ENCODE measurements around the gene ERC2. TPM values are rescaled to one million over a fixed set of nuclear protein-coding genes. Genes with fewer than 3 reads are reported as not detected.

Gene ERC2
- total RNA-seq, 1 experiment from 2014 or later: 0.90 TPM

DNA sequence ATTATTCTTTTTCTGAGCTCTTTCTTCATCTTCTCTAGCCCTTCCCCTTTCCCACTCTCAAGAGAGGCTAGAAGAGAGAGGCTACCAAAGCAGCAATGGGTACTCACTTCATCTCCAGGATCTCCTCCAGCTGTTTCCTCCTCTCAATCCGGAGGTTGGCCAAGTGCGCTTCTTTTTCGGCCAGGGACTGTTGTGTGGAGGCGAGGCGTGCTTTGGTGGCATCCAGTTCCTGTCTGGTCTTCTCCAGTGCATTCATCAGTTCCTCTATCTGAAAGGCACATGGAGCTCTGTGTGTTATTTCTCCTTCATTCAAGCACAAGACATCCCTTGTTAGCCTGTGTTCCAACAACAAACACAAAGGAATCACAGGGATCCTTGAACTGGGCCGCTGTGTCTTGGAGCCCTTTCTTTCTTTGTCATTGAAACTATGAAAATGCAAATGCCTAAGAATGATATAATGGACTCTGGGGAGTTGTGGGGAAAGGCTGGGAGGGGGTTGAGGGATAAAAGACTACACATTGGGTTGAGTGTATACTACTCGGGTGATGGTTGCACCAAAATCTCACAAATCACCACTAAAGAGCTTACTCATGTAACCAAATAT lies 579.9 kb downstream of the ERC2 start:
- TSS peak; percentile 49 for BruUV-seq (replicated peaks)
- POLR2A ChIA-PET (ENCODE audit: low non-redundant PET): no interaction called here
- no peaks in the 10 kb centered on the region for H3K9me3 ChIP-seq (ENCODE audit: low read depth, low read length, poor library complexity, severe bottlenecking)
- H3K27ac ChIP-seq (ENCODE audit: low read depth, low read length, poor library complexity, severe bottlenecking): peak overlapping the region; percentile 30
- intact Hi-C loops (cut with micrococcal nuclease; ENCODE audit: unreplicated experiment): loop anchor here (5.0 kb wide), 1 partner anchor 406 kb away; no protein-coding TSS in a partner anchor
- no peak overlapping the region for H3K4me3 ChIP-seq (ENCODE audit: low read depth, low read length, poor library complexity, severe bottlenecking)
- TF ChIP-seq, protein P1, sequence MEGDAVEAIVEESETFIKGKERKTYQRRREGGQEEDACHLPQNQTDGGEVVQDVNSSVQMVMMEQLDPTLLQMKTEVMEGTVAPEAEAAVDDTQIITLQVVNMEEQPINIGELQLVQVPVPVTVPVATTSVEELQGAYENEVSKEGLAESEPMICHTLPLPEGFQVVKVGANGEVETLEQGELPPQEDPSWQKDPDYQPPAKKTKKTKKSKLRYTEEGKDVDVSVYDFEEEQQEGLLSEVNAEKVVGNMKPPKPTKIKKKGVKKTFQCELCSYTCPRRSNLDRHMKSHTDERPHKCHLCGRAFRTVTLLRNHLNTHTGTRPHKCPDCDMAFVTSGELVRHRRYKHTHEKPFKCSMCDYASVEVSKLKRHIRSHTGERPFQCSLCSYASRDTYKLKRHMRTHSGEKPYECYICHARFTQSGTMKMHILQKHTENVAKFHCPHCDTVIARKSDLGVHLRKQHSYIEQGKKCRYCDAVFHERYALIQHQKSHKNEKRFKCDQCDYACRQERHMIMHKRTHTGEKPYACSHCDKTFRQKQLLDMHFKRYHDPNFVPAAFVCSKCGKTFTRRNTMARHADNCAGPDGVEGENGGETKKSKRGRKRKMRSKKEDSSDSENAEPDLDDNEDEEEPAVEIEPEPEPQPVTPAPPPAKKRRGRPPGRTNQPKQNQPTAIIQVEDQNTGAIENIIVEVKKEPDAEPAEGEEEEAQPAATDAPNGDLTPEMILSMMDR (conservative IDR thresholded peaks at IDR 0.05; ENCODE audit: low read depth, low read length): no peak
- TF ChIP-seq EZH2 (IDR thresholded peaks at IDR 0.05; ENCODE audit: borderline replicate concordance, low read depth, low read length, poor library complexity, severe bottlenecking): no peak
- peaks cover 31% of the 10 kb centered on the region for H3K4me1 ChIP-seq (ENCODE audit: insufficient read depth, low read length, poor library complexity, severe bottlenecking)
- H3K36me3 ChIP-seq (ENCODE audit: insufficient read depth, low read length, poor library complexity, severe bottlenecking): no peaks in the 10 kb centered on the region
- H3K27me3 ChIP-seq (replicated peaks; ENCODE audit: insufficient read depth, low read depth, low read length, poor library complexity): no peaks in the 10 kb centered on the region
- DNase-seq (ENCODE audit: low spot score): peak; percentile 44
- CTCF ChIA-PET: no interaction called here

DNA sequence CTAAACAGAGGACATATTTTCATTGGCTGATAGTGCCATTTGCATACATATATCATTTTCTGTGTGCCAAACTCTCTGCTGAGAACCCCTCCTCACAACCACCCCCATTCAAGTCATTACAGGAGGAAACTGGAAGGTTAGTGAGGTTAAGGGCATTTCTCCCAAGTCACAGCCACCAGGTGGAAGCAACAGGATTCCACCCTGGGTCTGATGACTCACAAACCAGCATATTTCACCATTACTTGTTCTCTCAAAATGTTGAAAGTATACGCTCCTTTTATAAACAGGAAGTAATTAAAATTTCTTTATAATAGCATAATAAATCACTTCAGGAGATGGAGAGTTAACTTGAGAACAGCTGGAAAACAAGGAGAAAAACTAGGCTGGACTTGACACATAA lies 582.5 kb downstream of the ERC2 start:
- no peak overlapping the region for H3K27ac ChIP-seq (ENCODE audit: low read depth, low read length, poor library complexity, severe bottlenecking)
- intact Hi-C loops (cut with micrococcal nuclease; ENCODE audit: unreplicated experiment): loop anchor here (5.0 kb wide), 1 partner anchor 403 kb away; no protein-coding TSS in a partner anchor
- TF ChIP-seq, protein P1 (conservative IDR thresholded peaks at IDR 0.05; ENCODE audit: low read depth, low read length): no peak
- TF ChIP-seq EZH2 (IDR thresholded peaks at IDR 0.05; ENCODE audit: borderline replicate concordance, low read depth, low read length, poor library complexity, severe bottlenecking): no peak
- no TSS peak for BruUV-seq (replicated peaks)
- no peaks in the 10 kb centered on the region for H3K9me3 ChIP-seq (ENCODE audit: low read depth, low read length, poor library complexity, severe bottlenecking)
- peak; percentile 76 for DNase-seq (ENCODE audit: low spot score)
- CTCF ChIA-PET: no interaction called here
- no peak overlapping the region for H3K4me3 ChIP-seq (ENCODE audit: low read depth, low read length, poor library complexity, severe bottlenecking)
- peaks cover 31% of the 10 kb centered on the region for H3K4me1 ChIP-seq (ENCODE audit: insufficient read depth, low read length, poor library complexity, severe bottlenecking)
- H3K27me3 ChIP-seq (replicated peaks; ENCODE audit: insufficient read depth, low read depth, low read length, poor library complexity): no peaks in the 10 kb centered on the region
- POLR2A ChIA-PET (ENCODE audit: low non-redundant PET): no interaction called here
- no peaks in the 10 kb centered on the region for H3K36me3 ChIP-seq (ENCODE audit: insufficient read depth, low read length, poor library complexity, severe bottlenecking)

DNA sequence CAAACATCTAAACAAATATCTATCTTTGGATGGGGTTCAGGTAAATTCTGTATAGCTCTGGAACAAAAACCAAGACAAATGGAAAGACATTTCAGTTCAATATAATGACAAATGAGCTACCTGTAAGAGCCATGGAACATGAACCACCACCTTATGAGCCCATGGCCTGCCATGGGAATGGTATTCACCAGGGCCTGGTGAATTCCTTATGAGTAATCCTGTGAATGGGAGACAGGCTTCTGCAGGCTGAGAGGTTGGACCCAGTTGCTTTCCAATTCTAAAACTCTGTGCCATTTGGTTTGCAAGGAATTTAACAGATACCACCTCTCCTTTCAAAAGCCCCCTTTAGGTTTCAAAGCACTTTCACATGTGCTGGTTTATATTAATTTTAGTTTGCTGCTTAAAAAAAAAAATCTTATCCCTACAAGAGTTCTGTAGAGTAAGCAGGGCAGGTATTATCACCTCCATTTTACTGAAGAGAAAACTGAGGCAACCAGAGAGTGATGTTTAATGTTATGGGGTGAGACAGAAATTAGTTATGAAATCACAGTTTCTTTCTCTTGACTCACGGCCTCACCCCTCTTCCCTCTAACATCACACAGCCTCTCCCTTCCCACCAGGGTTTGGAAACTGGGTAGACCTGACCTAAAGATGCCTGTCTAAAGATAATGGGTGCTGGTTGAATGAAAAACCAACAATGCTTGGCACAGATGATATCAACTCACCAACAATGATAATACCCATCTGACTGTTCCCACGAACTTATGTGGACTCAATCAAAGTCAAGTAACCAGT lies 583.6 kb downstream of the ERC2 start:
- BruUV-seq (replicated peaks): no TSS peak
- Histone ChIP-seq H3K27ac (ENCODE audit: low read depth, low read length, poor library complexity, severe bottlenecking) (no peak overlapping the region), H3K36me3 (ENCODE audit: insufficient read depth, low read length, poor library complexity, severe bottlenecking) (no peaks in the 10 kb centered on the region), H3K9me3 (ENCODE audit: low read depth, low read length, poor library complexity, severe bottlenecking) (no peaks in the 10 kb centered on the region), H3K27me3 (replicated peaks; ENCODE audit: insufficient read depth, low read depth, low read length, poor library complexity) (no peaks in the 10 kb centered on the region), H3K4me1 (ENCODE audit: insufficient read depth, low read length, poor library complexity, severe bottlenecking) (peaks cover 31% of the 10 kb centered on the region), H3K4me3 (ENCODE audit: low read depth, low read length, poor library complexity, severe bottlenecking) (no peak overlapping the region)
- intact Hi-C loops (cut with micrococcal nuclease; ENCODE audit: unreplicated experiment): loop anchor here (5.0 kb wide), 1 partner anchor 402 kb away; no protein-coding TSS in a partner anchor
- CTCF ChIA-PET: no interaction called here
- no peak for DNase-seq (ENCODE audit: low spot score)
- POLR2A ChIA-PET (ENCODE audit: low non-redundant PET): no interaction called here
- no peak for TF ChIP-seq EZH2 (IDR thresholded peaks at IDR 0.05; ENCODE audit: borderline replicate concordance, low read depth, low read length, poor library complexity, severe bottlenecking)
- TF ChIP-seq, protein P1 (conservative IDR thresholded peaks at IDR 0.05; ENCODE audit: low read depth, low read length): no peak

All from A673 (cell line).